GM12872 (cell line): ENCODE results near the gene STAT5A.

Source experiments
- TF ChIP-seq, protein P1 (sequence below): IDR thresholded peaks from 3 replicates; pipeline ENCODE4 v1.5.1; 2011; ENCODE audit warnings: low read depth, mild to moderate bottlenecking, low read length, moderate library complexity; ENCODE audit not compliant: insufficient read depth

STAT5A gene

DNA sequence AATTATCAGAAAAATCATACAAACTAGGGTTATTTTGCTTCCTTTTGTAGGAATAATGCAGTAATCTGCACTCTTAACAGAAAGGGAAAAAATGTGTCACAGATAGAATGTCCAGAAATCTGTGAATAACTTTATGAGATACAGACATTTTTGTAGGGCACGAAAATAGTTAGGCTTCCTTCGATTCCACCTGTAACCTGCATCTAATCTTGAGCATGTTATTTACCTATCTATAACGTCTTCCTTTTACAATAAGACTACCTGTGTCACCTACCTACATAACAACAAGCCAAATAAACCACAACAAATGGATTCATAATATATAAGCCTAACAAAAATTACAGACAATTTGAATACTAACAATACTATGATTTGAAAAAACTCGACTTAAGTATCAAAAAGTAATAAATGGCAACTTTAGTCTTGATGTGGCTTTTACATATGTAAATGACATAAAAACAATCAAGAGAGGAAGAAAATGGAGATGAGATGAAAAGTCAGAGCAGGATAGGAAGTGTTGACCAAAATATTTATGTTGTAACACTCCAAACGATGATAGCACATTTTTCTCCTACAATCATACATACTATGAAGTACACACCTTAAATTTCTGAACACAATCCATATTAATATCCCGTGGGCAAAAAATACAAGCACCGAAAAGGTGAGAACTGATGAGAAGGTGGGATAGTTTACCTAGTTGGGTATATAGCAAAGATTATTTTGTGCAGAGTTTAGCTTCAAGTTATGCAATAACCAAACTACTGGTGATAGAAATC, 14.6 kb upstream of the STAT5A start:
- TF ChIP-seq, protein P1, sequence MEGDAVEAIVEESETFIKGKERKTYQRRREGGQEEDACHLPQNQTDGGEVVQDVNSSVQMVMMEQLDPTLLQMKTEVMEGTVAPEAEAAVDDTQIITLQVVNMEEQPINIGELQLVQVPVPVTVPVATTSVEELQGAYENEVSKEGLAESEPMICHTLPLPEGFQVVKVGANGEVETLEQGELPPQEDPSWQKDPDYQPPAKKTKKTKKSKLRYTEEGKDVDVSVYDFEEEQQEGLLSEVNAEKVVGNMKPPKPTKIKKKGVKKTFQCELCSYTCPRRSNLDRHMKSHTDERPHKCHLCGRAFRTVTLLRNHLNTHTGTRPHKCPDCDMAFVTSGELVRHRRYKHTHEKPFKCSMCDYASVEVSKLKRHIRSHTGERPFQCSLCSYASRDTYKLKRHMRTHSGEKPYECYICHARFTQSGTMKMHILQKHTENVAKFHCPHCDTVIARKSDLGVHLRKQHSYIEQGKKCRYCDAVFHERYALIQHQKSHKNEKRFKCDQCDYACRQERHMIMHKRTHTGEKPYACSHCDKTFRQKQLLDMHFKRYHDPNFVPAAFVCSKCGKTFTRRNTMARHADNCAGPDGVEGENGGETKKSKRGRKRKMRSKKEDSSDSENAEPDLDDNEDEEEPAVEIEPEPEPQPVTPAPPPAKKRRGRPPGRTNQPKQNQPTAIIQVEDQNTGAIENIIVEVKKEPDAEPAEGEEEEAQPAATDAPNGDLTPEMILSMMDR, result no peak

DNA sequence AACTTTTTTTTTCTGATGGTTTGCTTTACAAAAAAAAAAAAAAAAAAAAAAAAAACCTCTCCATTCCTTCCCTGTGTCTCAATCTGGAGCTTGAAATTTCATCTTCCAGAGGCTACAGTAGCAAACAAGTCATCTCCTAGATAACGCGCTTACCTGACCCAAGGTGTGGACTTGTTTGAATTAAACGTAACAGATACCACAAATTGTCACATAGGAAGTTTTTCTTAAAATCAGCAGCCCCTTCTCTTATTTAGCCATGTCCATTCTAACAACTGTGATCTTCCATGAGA, 14.1 kb upstream of the STAT5A start:
- TF ChIP-seq, protein P1, result no peak

DNA sequence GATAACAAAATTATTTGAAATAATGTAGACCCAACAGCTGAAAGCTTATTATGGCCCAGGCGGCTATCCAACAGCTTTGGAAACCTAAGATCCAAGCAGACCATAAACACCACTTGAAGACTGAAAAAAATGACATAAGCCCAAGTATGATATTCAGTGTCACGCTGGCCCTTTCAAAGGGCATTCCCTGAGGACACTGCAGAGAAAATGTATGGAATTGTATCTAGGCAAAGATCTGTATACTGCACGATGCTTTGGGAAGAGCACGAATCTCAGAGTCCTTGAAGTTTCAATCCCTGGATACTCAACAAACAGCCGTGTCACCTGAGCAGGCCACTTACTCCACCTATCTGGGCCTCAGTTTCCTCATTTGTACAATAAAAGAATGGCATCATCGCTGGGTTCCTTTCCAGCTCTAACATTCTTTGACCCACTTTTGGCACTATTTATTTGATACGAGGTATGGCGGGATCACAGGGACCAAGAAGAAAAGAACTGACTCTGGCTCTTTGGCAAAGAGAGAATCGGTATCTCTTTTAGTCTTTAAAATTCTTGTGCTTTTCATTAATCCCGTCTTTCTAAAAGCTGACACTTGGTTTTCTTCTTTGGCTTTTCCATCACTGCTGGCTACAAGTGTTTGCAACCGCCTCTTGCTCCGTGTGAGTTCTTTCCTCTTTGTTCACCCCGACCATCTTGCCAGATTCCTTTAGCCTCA, 13.3 kb upstream of the STAT5A start:
- TF ChIP-seq, protein P1, result no peak

DNA sequence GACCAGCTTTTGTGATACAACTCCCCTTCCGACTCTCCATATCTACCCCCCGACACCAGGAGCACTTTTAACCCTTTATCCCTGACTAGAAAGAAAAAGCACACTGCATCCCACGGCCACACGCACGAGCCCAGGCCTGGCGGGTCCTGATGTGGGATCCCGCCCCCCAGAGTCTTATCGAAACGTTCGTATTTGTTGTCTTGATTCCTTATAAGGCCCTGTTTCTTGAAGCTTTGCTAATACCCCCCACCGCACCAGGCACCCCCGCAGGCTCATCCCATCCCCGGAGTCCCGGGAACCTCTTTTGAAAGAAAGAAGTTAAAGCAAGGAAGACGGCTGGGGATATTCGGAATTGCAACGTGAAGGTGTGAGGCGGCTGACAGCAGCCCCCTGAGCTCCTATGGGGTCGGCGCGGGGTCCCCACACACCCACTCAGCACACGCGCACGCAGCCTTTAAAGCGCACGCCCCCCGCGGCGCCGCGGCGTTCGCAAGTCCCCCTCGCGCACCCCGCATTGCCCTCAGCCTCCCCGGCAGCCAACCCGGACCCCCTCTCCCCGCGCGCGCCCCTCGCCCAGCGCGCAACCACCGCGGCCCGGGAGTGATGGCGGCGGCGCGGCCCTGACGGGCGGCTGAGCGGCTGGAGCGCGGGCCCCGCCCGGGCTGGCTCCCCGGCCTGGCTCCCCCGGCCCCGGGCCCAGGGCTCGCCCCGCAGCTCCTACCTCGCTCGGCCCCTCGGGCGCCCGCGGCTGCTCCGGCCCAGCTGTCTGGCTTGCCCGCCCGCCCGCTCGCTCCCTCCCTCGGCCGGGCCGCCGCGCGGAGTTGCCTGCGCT, 12.6 kb upstream of the STAT5A start:
- TF ChIP-seq, protein P1, result no peak

DNA sequence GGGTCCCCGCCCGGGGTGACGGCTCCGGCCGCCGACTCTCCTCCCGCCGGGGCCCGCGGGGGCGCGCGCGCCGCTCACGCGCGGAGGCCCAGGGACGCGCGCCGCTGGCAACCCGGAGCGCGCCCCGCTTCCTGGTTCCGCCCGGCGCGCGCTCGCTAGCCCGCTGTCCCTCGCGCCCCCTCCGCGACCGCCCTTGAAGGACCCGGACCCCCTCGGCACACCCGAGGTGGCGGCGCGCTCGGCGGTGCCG, 12.0 kb upstream of the STAT5A start, which contains the start of gene STAT5B:
STAT5B (minus strand) TSS at position 33 of the 250 bp plus-strand sequence. CDS start 44,264 bp downstream, outside the sequence.
- TF ChIP-seq, protein P1, result no peak

DNA sequence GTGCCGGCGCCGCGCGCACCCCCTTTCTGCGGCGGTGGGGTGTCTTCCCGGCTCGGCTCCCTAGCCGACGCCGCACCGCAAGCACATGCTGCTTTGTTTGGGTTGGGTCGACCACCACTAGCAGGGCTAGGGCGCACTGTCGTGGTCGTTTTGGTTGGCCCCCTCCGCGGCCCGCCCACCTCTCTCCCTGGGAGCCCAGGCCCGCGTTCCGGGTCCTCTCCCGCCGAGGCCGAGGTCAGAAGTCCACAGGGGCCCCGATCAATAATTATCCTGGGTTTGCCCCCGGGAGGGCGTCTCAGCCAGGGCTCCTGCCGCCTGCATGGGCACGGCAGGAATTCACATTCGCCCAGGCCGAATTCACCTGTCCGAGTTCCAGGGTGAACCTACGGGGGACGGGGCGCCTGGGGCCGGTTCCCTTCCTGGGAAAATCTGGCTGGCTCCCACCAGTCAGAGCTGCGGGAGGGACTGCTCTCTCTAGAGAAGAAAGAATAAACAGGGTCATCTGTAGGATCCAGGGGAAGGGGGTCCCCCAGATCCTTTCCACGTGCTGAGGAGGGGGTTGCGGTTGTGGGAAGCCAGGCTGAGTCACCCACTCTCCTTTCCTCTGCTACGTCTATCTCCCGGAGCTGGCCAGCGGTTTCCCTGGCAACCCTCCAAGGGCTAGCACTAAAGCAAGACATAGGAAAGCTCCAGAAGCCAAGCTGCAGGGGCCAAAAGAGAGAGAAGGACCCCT, 11.5 kb upstream of the STAT5A start:
- TF ChIP-seq, protein P1, result no peak

DNA sequence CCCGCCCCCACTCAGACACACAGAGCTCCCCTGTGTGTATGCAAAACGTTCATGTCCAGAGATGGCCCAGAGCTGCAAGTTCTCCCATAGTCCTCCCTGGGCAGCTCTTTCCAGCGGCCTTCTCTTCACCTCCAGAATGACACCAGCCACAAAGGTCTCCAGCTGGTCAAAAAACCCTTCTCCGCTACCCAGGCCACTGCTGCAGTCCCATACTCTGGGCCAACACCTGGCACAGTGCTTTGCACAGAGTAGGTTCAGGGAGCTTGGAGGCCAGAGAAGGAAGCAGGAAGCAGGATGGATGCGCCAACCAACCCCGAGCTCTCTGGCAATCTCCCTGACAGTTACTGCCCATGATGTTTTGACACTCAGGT, 11.0 kb upstream of the STAT5A start:
- TF ChIP-seq, protein P1, result no peak
